H9 (cell line): ENCODE measurements around the gene TCAF1. TPM values are rescaled to one million over a fixed set of nuclear protein-coding genes. Genes with fewer than 3 reads are reported as not detected.
A peak's percentile ranks its signal among the peaks of the same experiment; 100 is the strongest.

ENCODE experiments used
- DNase-seq: peaks from one replicate; pipeline ENCODE4 v3.0.0-alpha.2; 2017
- H2AFZ ChIP-seq: one replicate; pipeline ENCODE4 v1.6.1; 2013; ENCODE audit warnings: mild to moderate bottlenecking, low read length, control low read depth, moderate library complexity
- H2AK5ac ChIP-seq: 2 replicates; pipeline ENCODE4 v1.6.1; 2013; ENCODE audit warnings: low read length, control low read depth, mixed read lengths; ENCODE audit not compliant: insufficient read length
- H2BK120ac ChIP-seq: one replicate; pipeline ENCODE4 v1.6.1; 2013; ENCODE audit warnings: low read depth, mild to moderate bottlenecking, low read length, control low read depth, inconsistent platforms; ENCODE audit not compliant: poor library complexity, severe bottlenecking
- H2BK12ac ChIP-seq: 2 replicates; pipeline ENCODE4 v1.6.1; 2013; ENCODE audit warnings: low read length, control low read depth, mixed read lengths, low read depth; ENCODE audit not compliant: insufficient read length
- H2BK15ac ChIP-seq: 2 replicates; pipeline ENCODE4 v1.6.1; 2013; ENCODE audit warnings: low read depth, low read length, control low read depth
- H2BK20ac ChIP-seq: one replicate; pipeline ENCODE4 v1.6.1; 2013; ENCODE audit warnings: low read depth, mild to moderate bottlenecking, low read length, control low read depth, inconsistent platforms; ENCODE audit not compliant: poor library complexity, severe bottlenecking
- H2BK5ac ChIP-seq: 2 replicates; pipeline ENCODE4 v1.6.1; 2013; ENCODE audit warnings: low read length, control low read depth, mixed read lengths; ENCODE audit not compliant: insufficient read length
- H3K14ac ChIP-seq: 2 replicates; pipeline ENCODE4 v1.6.1; 2013; ENCODE audit warnings: low read length, control low read depth; ENCODE audit not compliant: insufficient read depth
- H3K18ac ChIP-seq: 2 replicates; pipeline ENCODE4 v1.6.1; 2013; ENCODE audit warnings: low read depth, mild to moderate bottlenecking, mixed read lengths, low read length, control low read depth; ENCODE audit not compliant: insufficient read length
- H3K23ac ChIP-seq: 2 replicates; pipeline ENCODE4 v1.6.1; 2013; ENCODE audit warnings: low read length, control low read depth, mixed read lengths, low read depth; ENCODE audit not compliant: insufficient read length
- H3K23me2 ChIP-seq: 2 replicates; pipeline ENCODE4 v1.6.1; 2013; ENCODE audit warnings: low read depth, mild to moderate bottlenecking, mixed read lengths, low read length, control low read depth; ENCODE audit not compliant: insufficient read length, poor library complexity, severe bottlenecking
- H3K27ac ChIP-seq: 2 replicates; pipeline ENCODE4 v1.5.1; 2013; ENCODE audit warnings: low read length, control low read depth, mixed read lengths, low read depth; ENCODE audit not compliant: insufficient read length
- H3K27me3 ChIP-seq: 2 replicates; pipeline ENCODE4 v1.6.1; 2013; ENCODE audit warnings: low read length, control low read depth, inconsistent platforms; ENCODE audit not compliant: insufficient read depth
- H3K4ac ChIP-seq: 2 replicates; pipeline ENCODE4 v1.6.1; 2013; ENCODE audit warnings: low read depth, mild to moderate bottlenecking, control low read depth, inconsistent platforms, low read length, moderate library complexity
- H3K4me1 ChIP-seq: 2 replicates; pipeline ENCODE4 v1.6.1; 2013; ENCODE audit warnings: low read length, control low read depth, inconsistent platforms; ENCODE audit not compliant: insufficient read depth
- H3K4me2 ChIP-seq: 2 replicates; pipeline ENCODE4 v1.6.1; 2013; ENCODE audit warnings: low read length, control low read depth, mixed read lengths; ENCODE audit not compliant: insufficient read length, insufficient read depth
- H3K56ac ChIP-seq: 2 replicates; pipeline ENCODE4 v1.6.1; 2013; ENCODE audit warnings: low read depth, mild to moderate bottlenecking, mixed read lengths, low read length, control low read depth; ENCODE audit not compliant: insufficient read length
- H3K79me1 ChIP-seq: 2 replicates; pipeline ENCODE4 v1.6.1; 2013; ENCODE audit warnings: low read depth, mild to moderate bottlenecking, moderate library complexity, low read length, control low read depth, inconsistent platforms; ENCODE audit not compliant: insufficient read depth, poor library complexity, severe bottlenecking
- H3K79me2 ChIP-seq: 2 replicates; pipeline ENCODE4 v1.6.1; 2013; ENCODE audit warnings: low read length, control low read depth, inconsistent platforms; ENCODE audit not compliant: insufficient read depth
- H3K9ac ChIP-seq: 2 replicates; pipeline ENCODE4 v1.6.1; 2013; ENCODE audit warnings: low read length, control low read depth, mixed read lengths; ENCODE audit not compliant: insufficient read length; ENCODE audit errors: extremely low read depth
- H3K9me3 ChIP-seq: one replicate; pipeline ENCODE4 v1.6.1; 2013; ENCODE audit warnings: low read depth, low read length, inconsistent platforms; ENCODE audit not compliant: control insufficient read depth
- H3T11ph ChIP-seq: one replicate; pipeline ENCODE4 v1.6.1; 2013; ENCODE audit warnings: mild to moderate bottlenecking, low read length, control low read depth, inconsistent platforms
- H4K20me1 ChIP-seq: one replicate; pipeline ENCODE4 v1.6.1; 2013; ENCODE audit not compliant: control insufficient read depth, insufficient read length, insufficient read depth
- H4K5ac ChIP-seq: 2 replicates; pipeline ENCODE4 v1.6.1; 2013; ENCODE audit warnings: low read depth, mild to moderate bottlenecking, mixed read lengths, low read length, control low read depth; ENCODE audit not compliant: insufficient read length
- H4K8ac ChIP-seq: replicated peaks from 2 replicates; pipeline ENCODE4 v1.6.1; 2013; ENCODE audit warnings: low read length, control low read depth, mixed read lengths, low read depth; ENCODE audit not compliant: insufficient read length
- H4K91ac ChIP-seq: 2 replicates; pipeline ENCODE4 v1.6.1; 2013; ENCODE audit warnings: low read depth, mild to moderate bottlenecking, moderate library complexity, mixed read lengths, low read length, control low read depth; ENCODE audit not compliant: insufficient read length
- H3K27ac Mint-ChIP-seq, 3 experiments: 2 replicates in 2 of 3; 3 replicates in 1 of 3; pipeline ENCODE4 v1.8.0; 2020 to 2021; ENCODE audit warnings: mixed read lengths in 3 of 3, mild to moderate bottlenecking in 1 of 3, moderate library complexity in 1 of 3
- H3K27me3 Mint-ChIP-seq: 2 replicates; pipeline ENCODE4 v1.8.0; 2021; ENCODE audit warnings: low read depth, mild to moderate bottlenecking, moderate library complexity, mixed read lengths
- H3K36me3 Mint-ChIP-seq, 3 experiments: 2 replicates in 2 of 3; 3 replicates in 1 of 3; pipeline ENCODE4 v1.8.0; 2020 to 2021; ENCODE audit warnings: low read depth in 3 of 3, mixed read lengths in 3 of 3; ENCODE audit not compliant: insufficient read depth in 1 of 3
- H3K4me1 Mint-ChIP-seq, 2 experiments: 2 replicates each; pipeline ENCODE4 v1.8.0; 2020; ENCODE audit warnings: mixed read lengths in 2 of 2
- H3K4me3 Mint-ChIP-seq, 2 experiments: 2 replicates in 1 of 2; 3 replicates in 1 of 2; pipeline ENCODE4 v1.8.0; 2020 to 2021; ENCODE audit warnings: mild to moderate bottlenecking in 2 of 2, mixed read lengths in 2 of 2, moderate library complexity in 1 of 2
- H3K9me3 Mint-ChIP-seq, 2 experiments: 2 replicates in 1 of 2; 3 replicates in 1 of 2; pipeline ENCODE4 v1.8.0; 2020; ENCODE audit warnings: mild to moderate bottlenecking in 2 of 2, mixed read lengths in 2 of 2, moderate library complexity in 1 of 2
- CTCF ChIP-seq: fragments of 200-600 bp; sonication (generic); conservative IDR thresholded peaks from 3 replicates; pipeline ENCODE4 v1.8.0; 2021; ENCODE audit warnings: antibody characterized with exemption, mild to moderate bottlenecking
- WGBS: extraction: QIAGEN DNeasy Blood & Tissue Kit; methylation state at CpG from one replicate; pipeline ENCODE4 v1.1.7; 2013; ENCODE audit warnings: missing lambda C conversion rate, low lambda C conversion rate, mixed read lengths; ENCODE audit not compliant: insufficient read length; ENCODE audit errors: extremely low coverage; 5-methylcytosine and 5-hydroxymethylcytosine counted together
- total RNA-seq: library from RNA; stranded (reverse); gene quantifications from 2 replicates; pipeline ENCODE4 v1.2.1, GENCODE V29; 2021

TCAF1 gene
- total RNA-seq, 1 experiment from 2014 or later: 46.8 TPM

- Histone ChIP-seq H3K9me3 (no peaks in the 10 kb centered on the region), H3K79me2 (peaks cover 17% of the 10 kb centered on the region; the same call in 1 of the 2 replicates), H3K27ac (no peak overlapping the region), H3K18ac (no peak overlapping the region), H2BK20ac (no peak overlapping the region), H3T11ph (no peak overlapping the region), H2AFZ (no peak overlapping the region), H4K8ac (no peak overlapping the region), H3K79me1 (no peaks in the 10 kb centered on the region), H3K56ac (no peak overlapping the region), H2BK120ac (no peak overlapping the region), H4K5ac (no peak overlapping the region), H2BK12ac (no peak overlapping the region), H3K4me1 (peaks cover 2% of the 10 kb centered on the region; the same call in 1 of the 2 replicates), H2AK5ac (no peak overlapping the region), H2BK5ac (no peak overlapping the region), H4K91ac (no peak overlapping the region), H4K20me1 (no peaks in the 10 kb centered on the region), H3K27me3 (no peaks in the 10 kb centered on the region), H3K14ac (no peak overlapping the region), H3K9ac (no peak overlapping the region), H3K4me2 (peak overlapping the region; percentile 99), H3K4ac (no peak overlapping the region), H3K23me2 (peaks cover 7% of the 10 kb centered on the region), H2BK15ac (no peak overlapping the region), H3K23ac (no peak overlapping the region)
- peaks cover 0 to 4% (median 0%) of the 10 kb centered on the region in 3 experiments; a peak in 2 of 7 replicates for H3K36me3 Mint-ChIP-seq
- H3K27me3 Mint-ChIP-seq: peaks cover 4% of the 10 kb centered on the region
- peak overlapping the region; percentile 92 to 98 for H3K4me3 Mint-ChIP-seq
- H3K27ac Mint-ChIP-seq: peak overlapping the region in 1 of 3 experiments; percentile 87; a peak in 2 of 7 replicates
- WGBS: no CpG with 5 or more reads among the region's 5 CpGs
- TF ChIP-seq CTCF: no peak
- no peak for DNase-seq
- no peaks in the 10 kb centered on the region; a peak in 1 of 5 replicates for H3K9me3 Mint-ChIP-seq
- peaks cover 49 to 51% of the 10 kb centered on the region in 2 experiments for H3K4me1 Mint-ChIP-seq
These were observed 1.7 kb downstream of the TCAF1 start for GRCh38 chr7:143900230-143900766.
